ENCODE measurements around the gene IRGC.

DNA sequence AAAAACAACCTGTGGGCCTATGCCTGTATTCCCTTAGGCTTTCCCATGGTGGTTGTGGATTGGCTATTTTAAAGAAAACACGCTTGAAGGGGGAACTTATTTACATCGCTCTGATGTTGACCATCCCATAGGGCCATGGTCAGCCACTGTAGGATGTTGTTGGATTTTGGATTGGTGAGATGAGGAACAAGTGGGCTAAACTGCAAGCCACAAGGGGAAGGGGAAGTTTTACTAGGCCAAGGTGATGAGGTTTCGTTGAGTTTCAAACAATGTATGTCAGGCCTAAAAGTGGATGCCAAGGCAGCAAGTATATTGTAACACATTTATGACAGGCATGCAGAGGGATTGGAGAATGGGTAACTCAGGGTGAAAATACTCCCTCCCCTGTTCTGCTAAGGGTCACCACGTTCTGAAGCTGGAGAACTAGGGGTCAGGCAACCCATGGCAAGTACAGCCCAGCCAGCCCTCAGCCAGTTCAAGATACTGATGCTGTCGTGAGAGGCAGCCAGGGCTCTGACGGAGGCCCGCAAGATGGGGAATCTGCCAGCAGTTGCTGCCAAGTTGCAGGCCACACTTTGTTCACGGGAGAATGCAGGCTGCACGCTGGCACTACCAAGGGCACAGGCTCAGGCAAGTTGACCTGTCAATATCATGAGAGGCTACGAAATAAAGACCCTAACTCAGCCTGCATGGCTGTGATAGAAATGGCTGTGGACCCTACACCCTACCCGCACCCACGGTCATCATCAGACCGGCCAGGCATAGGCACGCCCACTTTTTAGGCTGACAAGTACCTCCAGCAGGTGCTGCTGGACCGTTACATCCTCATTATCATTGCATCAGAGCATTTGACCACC is 11.1 kb downstream of the IRGC start:
- TF ChIP-seq POLR2A (IDR thresholded peaks at IDR 0.05; ENCODE audit: extremely low read depth, insufficient read length) (no peak), CTCF (IDR thresholded peaks at IDR 0.05; ENCODE audit: low read depth, low read length) (no peak)
